NCI-H1417 (cell line): Measurements from ENCODE around the gene DAZL.

Experiments used
- DNase-seq, 3 experiments: peaks; one replicate each; lab custom pipeline; 2025; lab: John Stamatoyannopoulos, UW

The DAZL gene

GRCh38 chr3:16595778-16596177 lies 9.4 kb downstream of the DAZL start:
- no peak for DNase-seq

- no peak for DNase-seq
These were observed 15.2 kb downstream of the DAZL start for GRCh38 chr3:16589867-16590624.

GRCh38 chr3:16589120-16589519 lies 16.1 kb downstream of the DAZL start:
- no peak for DNase-seq

GRCh38 chr3:16587681-16588060 lies 17.6 kb downstream of the DAZL start:
- no peak for DNase-seq

GRCh38 chr3:16587047-16587680 lies 18.1 kb downstream of the DAZL start:
- DNase-seq, result no peak

- no peak for DNase-seq
These were observed 20.3 kb downstream of the DAZL start for GRCh38 chr3:16584880-16585279.

- no peak for DNase-seq
These were observed 21.7 kb downstream of the DAZL start for GRCh38 chr3:16583551-16583950.

GRCh38 chr3:16570113-16570512 lies 35.1 kb downstream of the DAZL start:
- DNase-seq, result peak in 1 of 3 experiments; percentile 30

GRCh38 chr3:16568532-16568931 lies 36.7 kb downstream of the DAZL start:
- DNase-seq, result no peak

- DNase-seq, result no peak
These were observed 37.1 kb downstream of the DAZL start for GRCh38 chr3:16568115-16568514.

GRCh38 chr3:16559653-16560365 lies 45.4 kb downstream of the DAZL start:
- DNase-seq, result no peak

GRCh38 chr3:16554126-16554525 lies 51.1 kb downstream of the DAZL start:
- DNase-seq, result no peak

- no peak for DNase-seq
These were observed 52.5 kb downstream of the DAZL start for GRCh38 chr3:16552757-16553156.

- no peak for DNase-seq
These were observed 53.8 kb downstream of the DAZL start for GRCh38 chr3:16551342-16551976.

GRCh38 chr3:16550676-16551341 lies 54.4 kb downstream of the DAZL start:
- peak; percentile 47 to 83 (median 50) for DNase-seq

- DNase-seq, result no peak
These were observed 54.9 kb downstream of the DAZL start for GRCh38 chr3:16550305-16550675.

GRCh38 chr3:16548721-16549120 lies 56.5 kb downstream of the DAZL start:
- no peak for DNase-seq

- DNase-seq, result no peak
These were observed 57.5 kb downstream of the DAZL start for GRCh38 chr3:16547561-16548357.

GRCh38 chr3:16546186-16547010 lies 58.8 kb downstream of the DAZL start:
- DNase-seq, result no peak

GRCh38 chr3:16545413-16546185 lies 59.6 kb downstream of the DAZL start:
- DNase-seq, result no peak
